HL-60 (cell line): ENCODE data around the gene SNORC.

ENCODE experiments used
- DNase-seq, 2 experiments: peaks; one replicate each; pipeline ENCODE4 v3.0.0-alpha.2; 2010 to 2020; ENCODE audit warnings: low read depth in 1 of 2, low spot score in 1 of 2
- H3K27ac ChIP-seq: fragments of 250-450 bp; sonication (Bioruptor Pico); replicated peaks from 2 replicates; pipeline ENCODE4 v1.5.1; 2020; ENCODE audit warnings: mild to moderate bottlenecking, moderate library complexity
- H3K27me3 ChIP-seq: fragments of 250-450 bp; sonication (Bioruptor Pico); 2 replicates; pipeline ENCODE4 v1.5.1; 2021; ENCODE audit warnings: mild to moderate bottlenecking, moderate library complexity; ENCODE audit not compliant: insufficient read depth, poor library complexity, severe bottlenecking
- H3K4me3 ChIP-seq: replicated peaks from 2 replicates; pipeline ENCODE4 v1.5.1; 2011; ENCODE audit warnings: mild to moderate bottlenecking, control low read depth, low read length; ENCODE audit not compliant: insufficient read depth
- CTCF ChIP-seq: IDR thresholded peaks from one replicate; pipeline ENCODE4 v1.5.1; 2011; ENCODE audit warnings: low read length, control low read depth, inconsistent platforms; ENCODE audit not compliant: insufficient read depth
- GABPA ChIP-seq: IDR thresholded peaks from 2 replicates; pipeline ENCODE4 v1.6.1; 2012; ENCODE audit warnings: low read depth
- POLR2AphosphoS5 ChIP-seq: IDR thresholded peaks from 2 replicates; pipeline ENCODE4 v1.6.1; 2012; ENCODE audit warnings: low read depth
- REST ChIP-seq: IDR thresholded peaks from 2 replicates; pipeline ENCODE4 v1.6.1; 2012; ENCODE audit warnings: low read depth; ENCODE audit not compliant: insufficient replicate concordance
- SPI1 ChIP-seq: IDR thresholded peaks from 2 replicates; pipeline ENCODE4 v1.6.1; 2012; ENCODE audit warnings: low read depth, mild to moderate bottlenecking, borderline replicate concordance

The SNORC gene

DNA sequence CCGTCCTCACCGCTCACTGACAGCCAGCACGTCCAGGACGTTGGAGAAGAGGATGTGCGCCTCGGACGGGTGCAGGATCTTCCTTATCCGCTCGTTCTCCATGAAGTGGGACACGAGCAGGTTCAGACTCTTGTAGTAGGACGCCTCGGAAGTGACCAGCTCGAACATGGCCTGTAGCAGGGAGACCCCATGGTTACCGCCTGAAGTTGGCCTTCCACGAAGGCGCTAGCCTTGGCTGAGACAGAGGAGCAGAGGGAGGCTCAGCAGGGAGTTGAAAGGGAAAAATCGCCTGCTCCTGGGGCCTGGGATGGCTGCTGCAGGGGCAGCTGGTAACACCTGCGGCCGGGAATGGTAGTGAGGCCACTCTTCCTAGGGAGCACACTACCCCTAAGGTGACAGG, 24.7 kb downstream of the SNORC start:
- TF ChIP-seq GABPA (no peak), REST (no peak), SPI1 (no peak), POLR2AphosphoS5 (no peak), CTCF (no peak)

DNA sequence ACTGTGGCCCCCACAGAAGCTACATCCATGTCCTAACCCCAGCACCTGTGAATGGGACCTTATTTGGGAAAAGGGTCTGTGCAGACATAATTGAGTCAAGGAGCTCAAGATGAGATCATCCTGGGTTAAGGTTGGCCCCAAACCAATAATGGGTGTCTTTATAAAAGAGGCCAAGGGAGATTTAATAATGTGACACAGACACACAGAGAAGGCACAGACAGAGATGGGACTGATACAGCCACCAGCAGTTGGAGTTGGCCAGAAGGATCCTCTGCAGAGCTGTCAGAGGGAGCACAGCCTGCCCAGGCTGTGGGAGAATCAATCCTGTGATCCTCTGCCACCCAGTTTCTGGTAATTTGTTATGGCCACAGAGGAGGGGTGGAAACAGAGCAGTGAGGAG, 26.0 kb downstream of the SNORC start:
- H3K27ac ChIP-seq = no peak overlapping the region
- TF ChIP-seq GABPA = no peak
- no peak for TF ChIP-seq CTCF

More for the DNA sequence above, 24.7 kb downstream of the SNORC start:
- Histone ChIP-seq H3K27me3 (peaks cover 3% of the 10 kb centered on the region), H3K27ac (no peak overlapping the region), H3K4me3 (no peak overlapping the region)
- no peak for DNase-seq

GRCh38 chr2:232896720-232897597, 26.9 kb downstream of the SNORC start:
- H3K4me3 ChIP-seq = no peak overlapping the region
- H3K27ac ChIP-seq = no peak overlapping the region
- TF ChIP-seq GABPA (no peak), POLR2AphosphoS5 (no peak), CTCF (no peak), REST (no peak), SPI1 (no peak)
- DNase-seq = no peak
- peaks cover 2% of the 10 kb centered on the region for H3K27me3 ChIP-seq

More for the DNA sequence above, 26.0 kb downstream of the SNORC start:
- H3K27me3 ChIP-seq = peaks cover 3% of the 10 kb centered on the region
- DNase-seq = no peak
- H3K4me3 ChIP-seq = no peak overlapping the region
